Spleen (tissue), 7 donors: Measurements from ENCODE around the gene PUS1.

Experiments used
- POLR2A ChIP-seq, 3 donors: fragments of 450-650 bp; IDR thresholded peaks; one replicate each; pipeline ENCODE4 v1.5.1; 2017; ENCODE audit warnings: antibody characterized with exemption in 3 of 3, mild to moderate bottlenecking in 1 of 3
- TF ChIP-seq, protein P1 (sequence below), 11 experiments: fragments of 200-600 bp in 7 of 11; fragments of 450-650 bp in 4 of 11; sonication (generic) in 4 of 11; IDR thresholded peaks in 8 of 11; conservative IDR thresholded peaks in 3 of 11; 1 replicate in 7 of 11; 2 replicates in 4 of 11; pipeline versions ENCODE4 v1.4.0 to v1.8.0; 2016 to 2021; ENCODE audit warnings: antibody characterized with exemption in 11 of 11, inconsistent platforms in 4 of 11, mild to moderate bottlenecking in 1 of 11
- donor health status: DM: no; HTN: no; CAD: no; lungs with moderate emphysema.
- donor health status: DM: no; HTN: no; CAD: no.
- donor health status: DM: no; HTN: no; CAD: no.

- no peak for TF ChIP-seq POLR2A (IDR thresholded peaks at IDR 0.05)
- TF ChIP-seq, protein P1, sequence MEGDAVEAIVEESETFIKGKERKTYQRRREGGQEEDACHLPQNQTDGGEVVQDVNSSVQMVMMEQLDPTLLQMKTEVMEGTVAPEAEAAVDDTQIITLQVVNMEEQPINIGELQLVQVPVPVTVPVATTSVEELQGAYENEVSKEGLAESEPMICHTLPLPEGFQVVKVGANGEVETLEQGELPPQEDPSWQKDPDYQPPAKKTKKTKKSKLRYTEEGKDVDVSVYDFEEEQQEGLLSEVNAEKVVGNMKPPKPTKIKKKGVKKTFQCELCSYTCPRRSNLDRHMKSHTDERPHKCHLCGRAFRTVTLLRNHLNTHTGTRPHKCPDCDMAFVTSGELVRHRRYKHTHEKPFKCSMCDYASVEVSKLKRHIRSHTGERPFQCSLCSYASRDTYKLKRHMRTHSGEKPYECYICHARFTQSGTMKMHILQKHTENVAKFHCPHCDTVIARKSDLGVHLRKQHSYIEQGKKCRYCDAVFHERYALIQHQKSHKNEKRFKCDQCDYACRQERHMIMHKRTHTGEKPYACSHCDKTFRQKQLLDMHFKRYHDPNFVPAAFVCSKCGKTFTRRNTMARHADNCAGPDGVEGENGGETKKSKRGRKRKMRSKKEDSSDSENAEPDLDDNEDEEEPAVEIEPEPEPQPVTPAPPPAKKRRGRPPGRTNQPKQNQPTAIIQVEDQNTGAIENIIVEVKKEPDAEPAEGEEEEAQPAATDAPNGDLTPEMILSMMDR (IDR thresholded peaks at IDR 0.05 in 8 of 11, conservative IDR thresholded peaks at IDR 0.05 in 3 of 11) = no peak
Measured at GRCh38 chr12:131920157-131920508, 8.9 kb upstream of the PUS1 start.
